Renal cortex interstitium (tissue), 11 donors: ENCODE data around the gene IRF9. TPM values are rescaled to one million over a fixed set of nuclear protein-coding genes. Genes with fewer than 3 reads are reported as not detected.
A peak's percentile ranks its signal among the peaks of the same experiment; 100 is the strongest.
"Not testable (repeated sequence)": the region's sequence is repeated elsewhere in the genome, so short reads cannot be mapped to it uniquely, and the experiment has no call there.

Experiments
- DNase-seq, 11 donors: peaks; one replicate each; pipeline ENCODE4 v3.0.0-alpha.2; 2013; ENCODE audit warnings: low read depth in 9 of 11, low spot score in 4 of 11; ENCODE audit errors: extremely low read depth in 1 of 11
- polyA plus RNA-seq, 3 donors: library from polyadenylated mRNA; unstranded; fragments of 120-200 nt; gene quantifications; one replicate each; pipeline ENCODE4 v1.2.1, GENCODE V29; 2013; ENCODE audit not compliant: insufficient read length in 3 of 3

Gene IRF9
- polyA plus RNA-seq, 3 donors, result 56.3 to 66.1 (median 58.3) TPM

DNA sequence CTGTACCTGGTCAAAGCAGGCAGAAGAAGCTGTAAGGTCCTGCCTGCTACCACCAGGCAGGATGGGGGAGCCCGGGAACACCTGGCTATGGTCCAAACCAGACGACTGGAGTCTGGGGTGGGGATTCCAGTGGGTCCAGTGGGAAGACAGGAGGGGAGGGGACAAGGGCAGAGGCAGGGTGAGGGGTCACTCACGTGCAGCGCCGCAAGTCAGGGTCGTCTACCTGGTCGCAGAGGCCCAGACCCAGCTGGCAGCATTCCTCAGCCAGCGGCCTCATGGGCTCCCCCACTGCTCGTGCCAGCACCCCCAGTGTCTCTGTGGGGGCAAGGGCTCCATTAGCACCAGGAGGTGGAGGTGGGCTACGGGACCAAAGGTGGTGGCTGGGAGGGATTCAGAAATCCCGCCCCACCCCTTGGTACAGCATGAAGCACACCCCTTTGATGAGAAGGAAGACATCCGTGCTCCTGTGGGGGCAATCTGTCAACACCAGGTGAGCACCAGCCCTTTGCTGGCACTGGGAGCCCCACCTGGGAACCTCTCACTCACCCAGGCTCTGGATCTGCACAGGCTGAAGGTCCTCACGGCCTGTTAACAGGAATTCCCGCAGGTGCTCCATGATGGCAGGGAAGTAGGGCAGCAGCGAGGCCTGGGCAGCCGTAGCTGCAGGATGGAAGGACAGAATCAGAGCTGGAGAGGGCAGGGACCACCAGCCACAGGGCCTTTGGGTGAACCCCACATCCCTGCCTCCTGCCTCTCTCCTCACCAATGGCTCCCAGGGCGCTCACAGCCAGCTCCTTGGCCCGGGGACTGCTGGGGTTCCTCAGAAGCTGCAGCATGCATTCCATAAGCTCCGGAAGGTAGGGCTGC, 23.3 kb downstream of the IRF9 start:
- DNase-seq, result no peak

DNA sequence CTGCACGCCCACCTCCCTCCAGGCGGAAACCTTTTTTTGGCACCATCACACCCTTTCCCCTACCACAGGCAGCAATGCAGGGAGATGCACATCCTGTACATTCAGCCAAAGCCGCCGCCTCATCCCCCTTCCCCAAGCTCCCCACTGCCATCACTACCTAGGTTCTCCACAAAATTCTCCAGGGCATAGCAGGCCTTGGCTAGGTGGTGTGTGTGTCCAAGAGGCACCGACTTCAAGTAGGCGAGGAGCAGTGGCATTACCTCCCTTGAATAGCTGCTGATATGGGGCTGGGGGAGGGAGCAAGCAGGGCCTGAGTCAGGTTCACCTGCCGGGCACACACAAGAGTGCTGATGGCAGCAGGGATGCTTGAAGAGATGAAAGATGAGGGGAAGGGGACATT, 24.0 kb downstream of the IRF9 start:
- DNase-seq, result no peak

DNA sequence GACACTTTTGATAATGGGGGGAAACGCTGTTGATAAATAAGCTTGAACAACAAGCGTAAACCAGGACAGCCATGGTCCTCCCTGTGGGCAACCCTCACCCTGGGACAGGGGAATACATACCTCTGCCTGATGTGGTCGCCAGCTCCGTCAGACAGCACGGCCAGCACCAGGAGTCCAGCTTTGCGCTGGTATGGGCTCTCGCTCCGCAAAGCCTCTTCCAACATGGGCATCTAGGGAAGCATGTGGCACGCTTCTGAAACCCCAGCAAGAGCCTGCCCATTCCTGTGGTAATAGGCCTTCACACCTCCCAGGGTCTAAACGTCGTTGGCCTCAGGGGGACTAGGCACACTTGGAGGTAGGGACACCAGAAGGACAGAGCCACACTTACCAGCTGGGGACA, 24.7 kb downstream of the IRF9 start:
- DNase-seq, result no peak

DNA sequence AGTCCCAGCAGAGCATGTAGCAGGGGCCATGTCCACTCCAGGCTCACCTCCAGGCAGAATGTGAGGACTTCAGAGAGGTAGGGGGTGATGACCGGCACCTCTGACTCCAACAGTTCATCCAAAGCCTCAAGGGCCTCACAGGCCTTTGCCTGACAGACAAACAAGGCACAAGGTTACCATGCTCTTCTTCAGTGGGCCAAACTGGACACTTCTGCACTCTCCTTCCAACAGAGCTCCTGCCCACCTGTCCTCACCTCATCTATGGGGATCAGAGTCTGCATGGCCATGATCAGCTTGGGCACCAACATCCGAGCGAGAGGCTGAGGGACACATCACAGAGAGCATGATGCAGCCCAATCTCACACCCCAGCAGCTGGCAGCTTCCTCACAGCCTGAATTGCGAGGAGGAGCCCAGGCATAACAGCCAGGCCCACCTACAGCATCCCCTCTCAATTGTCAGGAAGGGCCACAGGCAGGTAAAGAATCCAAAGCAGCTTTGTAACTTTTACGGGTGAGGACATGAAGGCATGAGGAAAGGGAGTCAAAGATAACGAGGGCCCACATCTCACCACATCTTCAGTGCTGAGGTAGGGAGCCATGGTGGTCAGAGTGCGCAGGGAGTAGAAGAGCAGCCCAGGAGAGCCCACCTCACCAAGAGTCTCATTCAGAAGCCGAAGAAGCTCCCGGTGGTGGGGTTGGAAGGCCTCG, 25.9 kb downstream of the IRF9 start:
- no peak for DNase-seq

DNA sequence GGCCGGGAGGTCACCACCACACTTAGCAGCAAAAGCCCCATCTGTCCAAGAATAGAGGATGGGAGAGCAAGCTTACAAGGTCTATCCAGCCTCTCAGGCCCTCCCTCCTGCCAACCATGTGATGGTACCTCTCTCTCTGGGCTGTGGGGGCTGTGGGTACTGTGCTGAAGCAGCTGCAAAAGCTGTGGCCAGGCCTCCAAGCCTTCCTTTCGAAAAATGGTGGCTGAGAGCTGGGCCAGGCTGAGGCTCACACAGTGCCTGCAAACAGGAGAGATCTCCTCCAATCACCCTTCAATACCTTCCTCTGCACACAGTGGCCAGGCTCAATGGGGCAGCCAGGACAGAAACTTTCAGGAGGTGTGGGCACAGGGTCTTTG, 26.5 kb downstream of the IRF9 start:
- DNase-seq, result no peak

DNA sequence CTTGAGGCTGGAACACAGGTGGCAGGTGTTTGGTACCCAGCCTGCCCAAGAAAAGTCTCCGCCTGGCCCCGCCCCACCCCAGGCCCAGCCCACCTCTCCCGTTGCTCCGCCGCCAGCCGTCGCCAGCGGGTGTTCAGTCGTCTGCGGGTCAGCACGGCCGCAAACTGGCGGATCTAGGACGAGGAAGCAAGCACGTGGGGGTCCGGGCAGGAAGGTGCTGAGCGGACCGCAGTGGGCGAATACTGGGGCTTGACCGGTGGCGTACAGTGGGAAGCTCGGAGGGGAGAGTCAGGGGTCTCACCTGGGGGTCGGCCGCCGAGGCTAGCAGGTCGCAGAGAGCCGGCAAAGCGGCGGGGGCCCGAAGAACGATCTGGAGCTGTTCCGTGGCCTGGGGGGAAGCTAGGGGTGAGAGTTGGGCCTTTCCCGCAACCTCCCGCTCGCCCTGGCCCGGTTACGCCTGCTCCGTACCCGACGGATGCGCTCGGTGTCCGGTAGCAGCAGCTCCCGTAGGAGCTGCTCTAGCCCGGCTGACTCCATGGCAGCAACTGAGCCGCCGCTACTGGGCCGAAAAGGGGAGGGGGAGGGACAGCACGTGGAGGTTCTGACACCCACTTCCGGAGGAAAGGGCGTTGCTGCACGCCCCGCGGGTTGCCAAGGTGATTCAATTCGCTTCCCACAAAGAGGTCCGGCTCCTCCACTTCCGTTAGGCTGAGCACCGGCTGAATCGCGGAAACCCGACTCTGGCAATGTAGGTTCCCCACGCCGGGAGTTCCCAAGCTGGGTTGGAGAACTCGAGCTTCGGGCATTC, 27.4 kb downstream of the IRF9 start, which contains the start of gene IPO4:
TSS of gene IPO4 (minus strand) at position 566 of the 808 bp plus-strand sequence. CDS start at position 537, 29 bp downstream.
- DNase-seq, result peak in 10 of 11 donors; percentile 91 to 97 (median 94)

DNA sequence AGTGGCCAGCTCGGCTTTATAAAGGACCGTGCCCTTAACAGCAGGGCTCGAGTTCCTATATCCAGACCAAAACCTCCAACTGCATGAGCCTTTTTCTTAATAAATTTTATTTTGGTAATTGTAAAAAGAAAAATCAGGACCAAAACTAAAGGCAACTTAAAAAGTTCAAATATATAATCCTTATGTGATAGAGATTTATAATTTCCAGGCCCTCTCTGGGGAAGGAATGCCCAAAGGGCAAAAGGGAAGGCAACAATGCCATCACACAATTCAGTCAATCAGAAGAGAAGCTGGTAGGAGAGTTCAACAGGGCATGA, 28.0 kb downstream of the IRF9 start:
- no peak for DNase-seq

DNA sequence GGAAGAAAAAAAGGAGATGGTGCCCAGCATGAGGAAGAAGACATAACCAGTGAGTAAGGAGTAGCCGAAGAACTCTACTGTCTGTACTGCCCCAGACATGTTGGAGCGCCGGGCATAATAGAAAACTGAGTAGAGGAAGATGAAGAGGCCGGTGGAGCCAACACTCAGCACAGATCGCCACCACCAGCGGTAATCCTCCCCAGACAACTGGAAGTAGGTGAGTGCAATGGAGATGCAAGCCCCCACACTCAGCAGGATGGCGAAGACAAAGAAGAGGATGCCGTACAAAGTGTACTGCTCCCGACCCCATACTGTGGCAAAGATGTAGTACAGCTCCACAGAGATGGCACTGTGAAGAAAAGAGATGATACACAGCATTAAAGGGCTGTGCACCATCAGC, 28.4 kb downstream of the IRF9 start:
- DNase-seq, result no peak

DNA sequence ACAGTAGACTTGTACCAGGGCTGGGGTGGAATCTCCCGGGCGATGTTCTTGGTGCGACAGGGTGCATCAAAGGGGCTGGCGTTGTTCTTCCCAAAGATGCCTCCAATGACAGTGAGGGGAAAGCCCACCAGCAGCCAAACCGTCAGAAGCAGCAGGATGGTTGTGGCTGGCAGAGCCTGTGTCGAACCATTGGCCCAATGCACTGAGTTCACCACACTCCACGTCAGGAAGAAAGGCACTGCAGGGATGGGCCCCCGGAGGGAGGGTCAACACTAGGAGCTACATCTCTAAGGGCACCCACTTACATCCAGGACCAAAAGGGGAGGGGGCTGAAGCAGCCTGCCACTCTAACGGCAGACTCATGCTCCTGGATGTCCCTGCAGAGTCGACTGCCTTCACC, 29.4 kb downstream of the IRF9 start:
- no peak for DNase-seq

DNA sequence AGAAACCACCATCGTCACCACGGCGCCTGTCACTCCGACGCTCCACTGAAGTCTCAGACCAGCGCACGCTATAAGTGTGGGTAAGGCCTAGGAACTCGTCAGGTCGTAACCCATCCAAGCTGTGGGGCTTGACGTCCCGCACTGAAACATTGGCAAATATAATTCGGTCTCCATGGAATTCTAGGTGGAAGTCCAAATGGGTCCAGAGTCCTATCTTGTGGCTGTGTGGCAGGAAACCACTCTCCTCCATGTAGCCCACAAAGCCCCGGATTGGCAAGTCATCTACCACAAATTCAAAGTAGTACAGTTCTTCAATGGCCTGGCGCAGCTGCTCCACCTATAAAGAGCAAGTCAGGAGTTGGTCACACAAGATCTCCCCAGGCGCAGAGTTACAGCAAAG, 31.9 kb downstream of the IRF9 start:
- DNase-seq, result no peak

DNA sequence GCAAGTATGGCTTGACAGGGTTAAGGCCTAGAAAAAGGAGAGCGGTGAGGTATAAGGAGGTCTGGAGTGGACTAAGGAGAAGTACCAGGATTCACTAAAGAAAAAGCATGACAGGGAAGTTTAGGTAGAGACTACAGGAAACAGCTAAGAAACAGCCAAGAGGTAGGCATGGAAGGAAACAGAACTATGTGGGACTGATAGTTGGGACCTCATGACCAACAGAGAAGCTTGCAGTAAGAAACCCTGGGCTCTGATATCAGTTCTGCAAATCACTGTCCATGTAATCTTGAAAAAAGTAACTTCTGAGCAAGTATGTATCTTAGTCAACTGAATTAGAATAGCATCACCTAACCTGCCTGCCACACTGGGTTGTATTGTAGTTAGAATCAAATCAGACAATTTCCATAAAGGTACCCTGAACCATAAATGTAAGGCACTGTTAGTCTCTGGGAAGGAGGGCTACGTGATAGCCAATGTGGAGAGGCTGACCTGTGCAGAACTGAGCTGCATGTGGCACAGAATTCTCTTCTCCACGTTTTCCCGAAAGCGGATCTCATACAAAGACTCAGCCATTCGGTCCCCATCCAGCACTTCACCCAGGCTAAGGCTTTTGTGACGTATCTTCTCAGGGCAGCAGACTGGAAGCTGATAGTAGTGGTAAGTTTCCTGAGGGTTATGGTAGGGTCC, 33.3 kb downstream of the IRF9 start:
- DNase-seq, result no peak

DNA sequence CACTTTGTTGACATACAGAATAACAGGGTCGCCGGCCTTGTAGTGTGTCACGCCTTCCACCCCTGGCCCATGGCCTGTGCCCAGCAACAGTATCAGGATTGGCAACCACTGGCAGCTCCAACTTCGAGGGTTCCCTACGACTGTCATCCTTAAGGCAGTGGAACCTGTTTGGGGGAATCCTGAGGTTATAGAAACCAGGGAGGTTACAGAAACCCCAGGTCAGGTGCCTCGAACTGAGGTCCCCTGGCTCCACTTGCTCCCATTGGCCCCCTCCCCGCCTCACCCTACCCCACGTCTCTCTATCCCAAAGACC, 33.8 kb downstream of the IRF9 start:
- no peak for DNase-seq

DNA sequence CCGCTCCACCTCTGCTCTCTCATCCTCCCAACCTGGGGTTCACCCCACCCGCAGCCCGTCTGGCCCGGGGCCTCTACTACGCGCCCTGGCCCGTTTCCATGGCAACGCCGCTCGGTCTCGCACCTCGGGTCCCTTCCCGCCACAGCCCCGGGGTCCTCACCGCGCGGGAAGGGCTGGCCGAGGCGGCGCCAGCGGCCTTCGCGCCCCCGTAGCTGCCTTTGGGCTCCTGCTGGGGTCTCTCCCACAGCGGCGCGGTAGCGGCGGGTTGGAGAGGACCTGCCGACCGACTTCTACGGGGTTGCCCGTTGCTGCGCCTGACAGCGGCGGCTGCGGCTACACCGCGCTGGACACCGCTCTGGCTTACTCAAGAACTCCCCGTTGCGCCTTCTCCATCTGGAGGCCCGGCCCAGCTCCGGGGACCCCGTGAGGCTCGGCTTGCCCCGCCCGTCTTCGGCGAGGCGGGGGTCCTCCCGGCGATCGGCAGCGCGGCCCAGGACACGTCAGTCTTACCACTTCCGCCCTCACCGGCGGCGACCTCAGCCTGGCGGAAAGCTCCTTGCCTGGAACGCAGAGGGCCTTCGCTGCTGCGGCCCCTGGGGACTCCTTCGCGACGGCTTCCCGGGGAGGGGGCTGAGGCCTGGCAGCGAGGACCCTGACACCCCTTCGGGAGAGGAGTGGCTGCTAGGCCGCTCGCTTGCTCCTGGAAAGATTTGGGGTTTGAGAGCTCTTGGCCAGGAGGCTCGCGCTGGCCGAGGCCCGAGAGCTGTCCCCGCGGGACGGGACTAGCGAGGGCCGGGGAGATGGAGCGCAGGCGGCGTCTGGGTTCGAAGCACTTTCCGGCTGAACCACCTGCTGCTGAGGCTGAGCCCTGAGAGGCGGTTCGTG, 34.4 kb downstream of the IRF9 start, which contains the start of gene TM9SF1:
TSS of gene TM9SF1 (minus strand) at position 256 of the 885 bp plus-strand sequence. CDS start 422 bp downstream, outside the sequence.
- DNase-seq, result peak in 9 of 11 donors; percentile 71 to 89 (median 84)

DNA sequence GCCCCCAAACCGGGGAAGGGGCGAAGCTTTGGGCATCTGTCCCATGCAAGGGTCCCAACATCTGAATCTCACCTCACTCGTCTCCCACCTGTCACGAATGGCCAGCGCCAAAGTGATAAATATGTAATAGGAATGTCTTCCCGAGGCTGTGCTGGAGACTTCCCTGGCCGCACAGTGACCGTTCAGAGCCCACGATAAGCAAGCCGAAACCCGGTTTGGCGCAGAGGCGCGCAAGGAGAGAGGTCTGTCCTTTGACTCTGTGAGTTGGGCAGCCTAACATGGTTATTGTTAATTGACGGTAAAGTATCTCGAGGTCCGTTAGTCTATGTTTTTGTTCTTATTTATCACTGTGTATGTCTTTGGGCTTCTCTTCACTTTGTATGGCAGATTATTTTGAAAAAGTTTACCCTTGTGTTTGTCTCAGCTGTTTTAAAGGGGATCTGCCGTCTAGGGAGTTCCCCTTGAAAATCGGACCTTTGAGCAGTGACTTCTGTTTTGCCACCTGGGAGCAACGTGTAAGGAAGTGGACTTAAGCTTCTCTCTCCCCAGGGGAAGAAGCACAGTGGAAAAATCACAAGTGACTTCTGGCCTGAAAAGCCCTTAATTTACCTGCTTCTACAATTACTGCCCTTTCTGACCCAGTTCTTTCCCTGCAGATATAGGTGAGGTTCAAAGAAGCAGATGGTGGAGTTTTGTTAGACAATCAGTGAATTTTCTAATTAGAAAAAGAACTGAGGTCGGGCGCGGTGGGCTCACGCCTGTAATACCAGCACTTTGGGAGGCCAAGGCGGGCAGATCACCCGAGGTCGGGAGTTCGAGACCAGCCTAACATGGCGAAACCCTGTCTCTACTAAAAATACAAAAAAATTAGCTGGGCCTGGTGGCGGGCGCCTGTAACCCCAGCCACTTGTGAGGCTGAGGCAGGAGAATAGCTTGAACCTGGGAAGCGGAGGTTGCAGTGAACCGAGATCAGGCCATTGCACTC, 35.3 kb downstream of the IRF9 start:
- DNase-seq, result no peak

DNA sequence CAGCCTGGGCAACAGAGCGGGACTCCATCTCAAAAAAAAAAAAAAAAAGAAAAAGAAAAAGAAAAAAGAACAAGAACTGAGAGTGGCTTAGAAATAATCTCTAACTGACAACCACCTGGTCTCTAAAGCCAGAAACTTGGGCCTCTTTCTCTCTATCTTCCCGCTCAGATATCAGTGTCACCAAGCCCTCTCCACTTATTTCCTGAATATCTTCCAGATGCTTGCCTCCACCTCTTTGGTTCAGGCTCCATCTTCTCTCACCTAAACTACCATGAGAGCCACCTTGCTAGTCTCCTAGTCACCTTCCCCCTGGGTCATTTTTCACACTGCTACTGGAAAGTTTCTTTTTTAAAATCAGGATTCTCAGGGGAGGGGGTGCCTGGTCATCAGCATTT, 36.0 kb downstream of the IRF9 start:
- DNase-seq, result no peak

DNA sequence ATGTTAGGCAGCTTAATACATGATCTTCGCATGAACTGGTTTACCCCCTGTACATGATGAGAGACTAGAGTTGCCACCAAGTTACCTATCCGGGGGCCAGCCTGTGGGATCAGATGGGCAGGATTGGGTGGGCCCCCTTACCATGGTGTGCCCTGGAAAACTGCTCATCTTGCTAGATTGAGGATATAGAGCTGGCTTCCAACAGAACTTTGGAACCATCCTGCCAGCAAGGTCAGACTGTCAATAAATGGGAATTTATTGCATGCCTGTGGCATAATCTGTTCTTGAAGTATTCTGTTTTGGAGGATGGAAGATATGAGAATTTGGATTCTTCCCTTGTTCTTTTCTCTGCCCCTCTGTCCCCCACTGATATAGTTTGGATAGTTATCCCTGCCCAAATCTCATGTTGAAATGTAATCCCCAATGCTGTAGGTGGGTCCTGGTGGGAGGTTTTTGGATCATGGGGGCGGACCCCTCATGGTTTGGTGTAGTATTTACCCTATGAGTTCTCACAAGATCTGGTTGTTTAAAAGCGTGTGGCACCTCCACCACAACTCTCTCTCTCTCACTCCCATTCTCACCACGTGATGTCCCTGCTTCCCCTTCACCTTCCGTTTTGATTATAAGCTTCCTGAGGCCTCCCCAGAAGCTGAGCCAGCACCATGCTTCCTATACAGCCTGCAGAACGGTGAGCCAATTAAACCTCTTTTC, 37.9 kb downstream of the IRF9 start:
- DNase-seq, result no peak

DNA sequence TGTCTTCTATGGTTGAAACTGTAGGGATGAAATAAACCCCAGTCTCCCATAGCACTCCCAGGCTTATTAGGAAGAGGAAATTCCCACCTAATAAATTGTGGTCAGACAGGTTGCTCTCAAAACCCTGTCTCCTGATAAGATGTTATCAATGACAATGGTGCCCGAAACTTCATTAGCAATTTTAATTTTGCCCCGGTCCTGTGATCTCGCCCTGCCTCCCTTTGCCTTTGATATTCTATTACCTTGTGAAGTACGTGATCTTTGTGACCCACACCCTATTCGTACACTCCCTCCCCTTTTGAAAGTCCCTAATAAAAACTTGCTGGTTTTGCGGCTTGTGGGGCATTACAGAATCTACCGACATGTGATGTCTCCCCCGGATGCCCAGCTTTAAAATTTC, 41.5 kb downstream of the IRF9 start:
- not testable (repeated sequence) for DNase-seq
